Loucy (cell line): ENCODE results near the gene MCEE.

Source experiments
- EZH2phosphoT487 ChIP-seq: fragments of 200-600 bp; IDR thresholded peaks from 2 replicates; pipeline ENCODE4 v1.6.1; 2018; ENCODE audit warnings: antibody characterized with exemption, mild to moderate bottlenecking, moderate library complexity, borderline replicate concordance
- TF ChIP-seq, protein P1 (sequence below): fragments of 200-600 bp; sonication (generic); conservative IDR thresholded peaks from 2 replicates; pipeline ENCODE4 v1.5.1; 2014; ENCODE audit warnings: mild to moderate bottlenecking, antibody characterized with exemption, low read length

GRCh38 chr2:71073475-71073874 lies 56.6 kb downstream of the MCEE start:
- TF ChIP-seq, protein P1, sequence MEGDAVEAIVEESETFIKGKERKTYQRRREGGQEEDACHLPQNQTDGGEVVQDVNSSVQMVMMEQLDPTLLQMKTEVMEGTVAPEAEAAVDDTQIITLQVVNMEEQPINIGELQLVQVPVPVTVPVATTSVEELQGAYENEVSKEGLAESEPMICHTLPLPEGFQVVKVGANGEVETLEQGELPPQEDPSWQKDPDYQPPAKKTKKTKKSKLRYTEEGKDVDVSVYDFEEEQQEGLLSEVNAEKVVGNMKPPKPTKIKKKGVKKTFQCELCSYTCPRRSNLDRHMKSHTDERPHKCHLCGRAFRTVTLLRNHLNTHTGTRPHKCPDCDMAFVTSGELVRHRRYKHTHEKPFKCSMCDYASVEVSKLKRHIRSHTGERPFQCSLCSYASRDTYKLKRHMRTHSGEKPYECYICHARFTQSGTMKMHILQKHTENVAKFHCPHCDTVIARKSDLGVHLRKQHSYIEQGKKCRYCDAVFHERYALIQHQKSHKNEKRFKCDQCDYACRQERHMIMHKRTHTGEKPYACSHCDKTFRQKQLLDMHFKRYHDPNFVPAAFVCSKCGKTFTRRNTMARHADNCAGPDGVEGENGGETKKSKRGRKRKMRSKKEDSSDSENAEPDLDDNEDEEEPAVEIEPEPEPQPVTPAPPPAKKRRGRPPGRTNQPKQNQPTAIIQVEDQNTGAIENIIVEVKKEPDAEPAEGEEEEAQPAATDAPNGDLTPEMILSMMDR: no peak
- no peak for TF ChIP-seq EZH2phosphoT487
